Endothelial cell of umbilical vein (primary cell): ENCODE measurements around the gene FBXL19. TPM values are rescaled to one million over a fixed set of nuclear protein-coding genes. Genes with fewer than 3 reads are reported as not detected.

ENCODE experiments used
- BruUV-seq: library from RNA; stranded (reverse); fragments of 400-500 nt; replicated peaks from 2 replicates; lab custom pipeline; 2021; lab: Mats Ljungman, UMichigan
- CTCF ChIA-PET: fragments of 300-600, 350-600 bp; sonication (Branson Sonifier 250); formaldehyde crosslinking; loops from one replicate; lab custom pipeline; 2021; ENCODE audit warnings: antibody characterized with exemption, inconsistent platforms; lab: Charles Lee
- POLR2A ChIA-PET: fragments of 300-600, 350-600 bp; sonication (Branson Sonifier 250); formaldehyde crosslinking; loops from one replicate; lab custom pipeline; 2021; ENCODE audit warnings: antibody characterized with exemption, inconsistent platforms; lab: Charles Lee
- DNase-seq: peaks from one replicate; pipeline ENCODE4 v3.0.0-alpha.2; 2011; ENCODE audit warnings: low read depth, low spot score
- FAIRE-seq: peaks from 2 replicates; lab custom pipeline; 2011; peaks lifted over from hg19 to GRCh38; lab: Jason Lieb, UNC
- H2AFZ ChIP-seq: 2 replicates; pipeline ENCODE4 v1.6.0; 2012; ENCODE audit warnings: low read depth, low read length, control low read depth, inconsistent platforms
- H3K27ac ChIP-seq: 2 replicates; pipeline ENCODE4 v1.5.1; 2011; ENCODE audit warnings: low read depth, mild to moderate bottlenecking, control low read depth, low read length, moderate library complexity; ENCODE audit not compliant: insufficient read depth
- H3K27me3 ChIP-seq, 2 experiments: 2 replicates each; pipeline versions ENCODE4 v1.6.0 to v1.6.1; 2011; ENCODE audit warnings: low read length in 2 of 2, mixed read lengths in 1 of 2; ENCODE audit not compliant: control insufficient read depth in 2 of 2, insufficient read depth in 2 of 2
- H3K36me3 ChIP-seq, 2 experiments: 2 replicates in 1 of 2; 3 replicates in 1 of 2; pipeline ENCODE4 v1.5.1; 2011; ENCODE audit warnings: low read length in 2 of 2, mild to moderate bottlenecking in 1 of 2, moderate library complexity in 1 of 2; ENCODE audit not compliant: control insufficient read depth in 2 of 2, insufficient read depth in 2 of 2; ENCODE audit errors: extremely low read depth in 1 of 2
- H3K4me1 ChIP-seq: 3 replicates; pipeline ENCODE4 v1.5.1; 2011; ENCODE audit warnings: mild to moderate bottlenecking, low read length; ENCODE audit not compliant: control insufficient read depth, insufficient read depth; ENCODE audit errors: extremely low read depth
- H3K4me2 ChIP-seq: 2 replicates; pipeline ENCODE4 v1.6.1; 2011; ENCODE audit warnings: low read length, control low read depth, mixed read lengths; ENCODE audit not compliant: insufficient read depth
- H3K4me3 ChIP-seq, 3 experiments: fragments of 200-600 bp in 1 of 3; sonication (generic), shearing (Covaris generic) in 1 of 3; replicated peaks in 1 of 3; 2 replicates each; pipeline ENCODE4 v1.5.1; 2011 to 2016; ENCODE audit warnings: control low read depth in 3 of 3, low read length in 3 of 3, mild to moderate bottlenecking in 2 of 3, inconsistent platforms in 1 of 3, low read depth in 1 of 3, moderate library complexity in 1 of 3; ENCODE audit not compliant: insufficient read depth in 1 of 3
- H3K79me2 ChIP-seq: 2 replicates; pipeline ENCODE4 v1.6.0; 2012; ENCODE audit warnings: low read length, inconsistent platforms; ENCODE audit not compliant: control insufficient read depth, insufficient read depth
- H3K9ac ChIP-seq: replicated peaks from 2 replicates; pipeline ENCODE3; 2011; ENCODE audit warnings: low read length, control low read depth; ENCODE audit not compliant: insufficient read depth; ENCODE audit errors: extremely low read depth
- H3K9me1 ChIP-seq: replicated peaks from 3 replicates; pipeline ENCODE4 v1.6.0; 2011; ENCODE audit warnings: mild to moderate bottlenecking, low read length; ENCODE audit not compliant: control insufficient read depth, insufficient read depth; ENCODE audit errors: extremely low read depth
- H3K9me3 ChIP-seq: replicated peaks from 2 replicates; pipeline ENCODE4 v1.5.1; 2012; ENCODE audit warnings: low read length, inconsistent platforms; ENCODE audit not compliant: control insufficient read depth, insufficient read depth
- H4K20me1 ChIP-seq: replicated peaks from 2 replicates; pipeline ENCODE3; 2011; ENCODE audit warnings: mild to moderate bottlenecking, low read length; ENCODE audit not compliant: control insufficient read depth, insufficient read depth; ENCODE audit errors: extremely low read depth
- CTCF ChIP-seq, 2 donors: IDR thresholded peaks; 1 replicate in 1 of 2; 2 replicates in 1 of 2; pipeline ENCODE4 v1.5.1; 2011; ENCODE audit warnings: low read length in 2 of 2, mild to moderate bottlenecking in 2 of 2, moderate library complexity in 2 of 2, control low read depth in 1 of 2, inconsistent platforms in 1 of 2, low read depth in 1 of 2; ENCODE audit not compliant: insufficient read depth in 1 of 2; ENCODE audit errors: extremely low read depth in 1 of 2
- EZH2 ChIP-seq: IDR thresholded peaks from 2 replicates; pipeline ENCODE4 v1.6.1; 2012; ENCODE audit warnings: borderline replicate concordance, low read depth, mild to moderate bottlenecking, moderate library complexity, low read length, inconsistent platforms; ENCODE audit not compliant: severe bottlenecking
- FOS ChIP-seq: IDR thresholded peaks from 2 replicates; pipeline ENCODE4 v1.6.1; 2011; ENCODE audit warnings: mild to moderate bottlenecking, low read length, moderate library complexity, borderline replicate concordance; ENCODE audit not compliant: insufficient read depth
- GATA2 ChIP-seq: IDR thresholded peaks from 2 replicates; pipeline ENCODE4 v1.7.0; 2011; ENCODE audit warnings: low read depth, mild to moderate bottlenecking, moderate library complexity, mixed read lengths, low read length; ENCODE audit not compliant: insufficient read length, insufficient read depth
- JUN ChIP-seq: IDR thresholded peaks from 2 replicates; pipeline ENCODE4 v1.6.1; 2011; ENCODE audit warnings: borderline replicate concordance, low read depth; ENCODE audit not compliant: insufficient read length, insufficient read depth
- MAX ChIP-seq: IDR thresholded peaks from 2 replicates; pipeline ENCODE4 v1.6.1; 2011; ENCODE audit not compliant: insufficient read depth, insufficient read length
- MYC ChIP-seq: IDR thresholded peaks from one replicate; pipeline ENCODE4 v1.6.1; 2011; ENCODE audit warnings: mild to moderate bottlenecking, low read depth, low read length
- POLR2A ChIP-seq: IDR thresholded peaks from 2 replicates; pipeline ENCODE4 v1.6.1; 2012; ENCODE audit warnings: low read depth, mild to moderate bottlenecking, control low read depth, low read length
- POLR2AphosphoS5 ChIP-seq: IDR thresholded peaks from 2 replicates; pipeline ENCODE4 v1.6.1; 2012; ENCODE audit warnings: low read depth, mild to moderate bottlenecking, control low read depth, low read length, moderate library complexity; ENCODE audit not compliant: insufficient read depth
- dilution Hi-C: fragments of 300-500 bp; cut with MboI; formaldehyde crosslinking; loops from one replicate; pipeline ENCODE4 v1.15.0; 2019; ENCODE audit warnings: low sequenced_read_pairs; ENCODE audit not compliant: extremely low pct_ligation_motif_present
- intact Hi-C: fragments of 100-400 bp; cut with micrococcal nuclease; formaldehyde crosslinking; loops from one replicate; pipeline ENCODE4 v1.10.0; 2022
- polyA plus RNA-seq, 4 experiments: library from polyadenylated mRNA; depleted of rRNA in 3 of 4; stranded (reverse) in 3 of 4; unstranded in 1 of 4; fragments of >200 nt; gene quantifications; 2 replicates each; pipeline versions ENCODE4 v1.2.1 to v1.2.3, GENCODE V29; 2011 to 2012; ENCODE audit warnings: missing spikeins in 1 of 4
- total RNA-seq: library from RNA; stranded (reverse); gene quantifications from 2 replicates; pipeline ENCODE4 v1.2.3, GENCODE V29; 2021

Gene FBXL19
- total and polyA plus RNA-seq, 2 donors (not counting 3 experiments of a cell fraction or from before 2014, with no cell fraction given): 22.1 to 38.0 TPM

- no peak overlapping the region for H3K9ac ChIP-seq
- peaks cover 7% of the 10 kb centered on the region for H3K79me2 ChIP-seq
- peaks cover 30 to 55% of the 10 kb centered on the region in 2 experiments for H3K36me3 ChIP-seq
- H3K4me2 ChIP-seq: no peak overlapping the region
- TF ChIP-seq MAX: no peak
- no peak for TF ChIP-seq GATA2
- TF ChIP-seq MYC: no peak
- no peak for TF ChIP-seq JUN
- no peak for TF ChIP-seq EZH2
- TF ChIP-seq FOS: no peak
- TF ChIP-seq POLR2A: no peak
- TF ChIP-seq CTCF (IDR thresholded peaks at IDR 0.05; ENCODE audit: extremely low read depth in 1 of 2, insufficient read depth in 1 of 2, low read depth in 1 of 2, low read length in 2 of 2): no peak
- TF ChIP-seq POLR2AphosphoS5: no peak
- ChIA-PET CTCF (interaction anchor here (1.0 kb wide), 1 partner anchor 10 kb away, joined by 4 read pairs; no protein-coding TSS in a partner anchor), POLR2A (no interaction called here)
- no peak overlapping the region for H3K4me3 ChIP-seq
- H3K9me3 ChIP-seq: no peaks in the 10 kb centered on the region
- no peaks in the 10 kb centered on the region for H3K27me3 ChIP-seq
- FAIRE-seq (no peak), DNase-seq (no peak)
- dilution Hi-C loops (no loop called here), intact Hi-C loops (no loop called here)
- H2AFZ ChIP-seq: no peak overlapping the region
- H3K9me1 ChIP-seq: no peaks in the 10 kb centered on the region
- BruUV-seq: no TSS peak
- no peak overlapping the region for H3K27ac ChIP-seq
- no peaks in the 10 kb centered on the region for H4K20me1 ChIP-seq
- no peaks in the 10 kb centered on the region for H3K4me1 ChIP-seq
Observed at GRCh38 chr16:30963925-30964511, 40.6 kb downstream of the FBXL19 start.
